Esophagus muscularis mucosa (tissue), 4 donors: ENCODE data around the gene TSGA10. TPM values are rescaled to one million over a fixed set of nuclear protein-coding genes. Genes with fewer than 3 reads are reported as not detected.

Source experiments
- DNase-seq: peaks from one replicate; pipeline ENCODE4 v3.0.0-alpha.2; 2017; ENCODE audit errors: extremely low spot score
- H3K27ac ChIP-seq, 4 donors: fragments of 200-600 bp; sonication (generic); replicated peaks in 1 of 4; 1 replicate in 3 of 4; 2 replicates in 1 of 4; pipeline ENCODE4 v1.5.1; 2016 to 2019; ENCODE audit warnings: mild to moderate bottlenecking in 1 of 4
- H3K27me3 ChIP-seq, 4 donors: fragments of 200-600 bp; sonication (generic); one replicate each; pipeline versions ENCODE4 v1.5.1 to v1.6.0; 2016 to 2019
- H3K36me3 ChIP-seq, 4 donors: fragments of 200-600 bp; sonication (generic); one replicate each; pipeline ENCODE4 v1.5.1; 2016 to 2019
- H3K4me1 ChIP-seq, 4 donors: fragments of 200-600 bp; sonication (generic); one replicate each; pipeline ENCODE4 v1.5.1; 2016 to 2019
- H3K4me3 ChIP-seq, 4 donors: fragments of 200-600 bp; sonication (generic); 1 replicate in 2 of 4; 2 replicates in 2 of 4; pipeline ENCODE4 v1.5.1; 2016 to 2019; ENCODE audit warnings: mild to moderate bottlenecking in 4 of 4, moderate library complexity in 1 of 4
- H3K9me3 ChIP-seq, 4 donors: fragments of 200-600 bp; sonication (generic); 1 replicate in 3 of 4; 2 replicates in 1 of 4; pipeline ENCODE4 v1.5.1; 2016 to 2019
- EP300 ChIP-seq: sonication (generic); formaldehyde crosslinking; IDR thresholded peaks from one replicate; pipeline ENCODE4 v1.6.1; 2017; ENCODE audit warnings: antibody characterized with exemption
- POLR2A ChIP-seq: fragments of 450-650 bp; IDR thresholded peaks from one replicate; pipeline ENCODE4 v1.6.1; 2017; ENCODE audit warnings: antibody characterized with exemption, moderate library complexity, mild to moderate bottlenecking, low read depth
- POLR2AphosphoS5 ChIP-seq, 2 donors: sonication (generic); formaldehyde crosslinking; IDR thresholded peaks; one replicate each; pipeline ENCODE4 v1.6.1; 2017; ENCODE audit warnings: antibody characterized with exemption in 2 of 2
- WGBS: methylation state at CpG from one replicate; pipeline ENCODE4 v1.1.5; 2018; 5-methylcytosine and 5-hydroxymethylcytosine counted together
- intact Hi-C: fragments of 100-400 bp; cut with DNase I; formaldehyde crosslinking; loops from one replicate; pipeline ENCODE4 v1.15.1; 2023
- total RNA-seq, 4 donors: library from RNA; depleted of rRNA; stranded (reverse); fragments of >200 nt; gene quantifications; one replicate each; pipeline versions ENCODE4 v1.1.0 to v1.2.1, GENCODE V29; 2016
- TF ChIP-seq, protein P1 (sequence below), 3 experiments: fragments of 200-600 bp in 2 of 3; fragments of 450-650 bp in 1 of 3; sonication (generic) in 2 of 3; IDR thresholded peaks; one replicate each; pipeline ENCODE4 v1.5.1; 2017 to 2019; ENCODE audit warnings: antibody characterized with exemption in 3 of 3, mild to moderate bottlenecking in 2 of 3, moderate library complexity in 1 of 3

The TSGA10 gene
- total RNA-seq, 4 donors from 2014 or later: 1.1 to 4.4 (median 2.0) TPM

DNA sequence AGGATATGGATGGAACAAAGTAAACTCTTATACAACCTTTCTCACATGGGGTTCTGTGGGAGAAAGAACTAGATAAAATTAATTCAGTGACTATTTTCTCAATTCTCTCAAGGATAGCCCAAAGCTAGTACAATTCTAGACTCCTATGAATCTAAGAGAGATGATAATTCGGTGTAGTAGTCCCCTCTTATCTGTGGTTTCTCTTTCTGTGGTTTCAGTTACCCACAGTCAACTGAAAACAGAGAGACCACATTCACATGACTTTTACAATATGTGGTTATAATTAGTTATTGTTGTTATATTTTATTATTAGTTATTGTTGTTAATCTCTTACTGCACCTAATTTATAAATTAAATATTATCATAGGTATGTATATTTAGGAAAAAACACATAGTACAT, 66.7 kb downstream of the TSGA10 start:
- Histone ChIP-seq H3K4me1 (no peaks in the 10 kb centered on the region), H3K9me3 (peaks cover 0 to 2% (median 0%) of the 10 kb centered on the region in 4 donors), H3K36me3 (no peaks in the 10 kb centered on the region), H3K4me3 (no peak overlapping the region), H3K27ac (no peak overlapping the region), H3K27me3 (no peaks in the 10 kb centered on the region)
- no peak for DNase-seq
- intact Hi-C loops: no loop called here
- TF ChIP-seq POLR2A (no peak), EP300 (no peak), POLR2AphosphoS5 (IDR thresholded peaks at IDR 0.05) (no peak)
- TF ChIP-seq, protein P1, sequence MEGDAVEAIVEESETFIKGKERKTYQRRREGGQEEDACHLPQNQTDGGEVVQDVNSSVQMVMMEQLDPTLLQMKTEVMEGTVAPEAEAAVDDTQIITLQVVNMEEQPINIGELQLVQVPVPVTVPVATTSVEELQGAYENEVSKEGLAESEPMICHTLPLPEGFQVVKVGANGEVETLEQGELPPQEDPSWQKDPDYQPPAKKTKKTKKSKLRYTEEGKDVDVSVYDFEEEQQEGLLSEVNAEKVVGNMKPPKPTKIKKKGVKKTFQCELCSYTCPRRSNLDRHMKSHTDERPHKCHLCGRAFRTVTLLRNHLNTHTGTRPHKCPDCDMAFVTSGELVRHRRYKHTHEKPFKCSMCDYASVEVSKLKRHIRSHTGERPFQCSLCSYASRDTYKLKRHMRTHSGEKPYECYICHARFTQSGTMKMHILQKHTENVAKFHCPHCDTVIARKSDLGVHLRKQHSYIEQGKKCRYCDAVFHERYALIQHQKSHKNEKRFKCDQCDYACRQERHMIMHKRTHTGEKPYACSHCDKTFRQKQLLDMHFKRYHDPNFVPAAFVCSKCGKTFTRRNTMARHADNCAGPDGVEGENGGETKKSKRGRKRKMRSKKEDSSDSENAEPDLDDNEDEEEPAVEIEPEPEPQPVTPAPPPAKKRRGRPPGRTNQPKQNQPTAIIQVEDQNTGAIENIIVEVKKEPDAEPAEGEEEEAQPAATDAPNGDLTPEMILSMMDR (IDR thresholded peaks at IDR 0.05): no peak
- 79% methylated on average over 1 of the region's 1 CpG for WGBS

DNA sequence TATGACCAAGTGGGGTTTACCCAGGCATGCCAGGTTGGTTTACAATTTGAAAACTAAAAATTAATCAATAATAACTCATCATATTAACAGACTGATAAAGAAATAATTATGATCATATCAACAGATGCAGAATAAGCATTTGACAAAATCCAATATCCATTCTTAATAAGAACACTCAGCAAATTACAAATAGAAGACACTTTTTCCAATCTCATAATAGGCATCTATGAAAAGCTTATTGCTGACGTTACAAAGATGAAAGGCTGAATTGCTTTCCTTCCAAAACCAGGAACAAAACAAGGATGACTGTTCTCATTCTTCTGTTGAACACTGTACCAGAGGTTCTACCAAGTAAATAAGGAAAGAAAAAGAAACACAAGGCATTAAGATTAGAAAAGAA, 68.4 kb downstream of the TSGA10 start:
- WGBS: 79% methylated on average over 1 of the region's 1 CpG
- no peak for TF ChIP-seq EP300
- TF ChIP-seq, protein P1 (IDR thresholded peaks at IDR 0.05): no peak
- TF ChIP-seq POLR2A: no peak
- no peak for TF ChIP-seq POLR2AphosphoS5 (IDR thresholded peaks at IDR 0.05)
- H3K4me3 ChIP-seq: no peak overlapping the region
- no peaks in the 10 kb centered on the region for H3K9me3 ChIP-seq
- no peak for DNase-seq
- intact Hi-C loops: no loop called here
- no peaks in the 10 kb centered on the region for H3K36me3 ChIP-seq
- no peaks in the 10 kb centered on the region for H3K4me1 ChIP-seq
- H3K27me3 ChIP-seq: peaks cover 0 to 8% (median 0%) of the 10 kb centered on the region in 4 donors
- no peak overlapping the region for H3K27ac ChIP-seq

DNA sequence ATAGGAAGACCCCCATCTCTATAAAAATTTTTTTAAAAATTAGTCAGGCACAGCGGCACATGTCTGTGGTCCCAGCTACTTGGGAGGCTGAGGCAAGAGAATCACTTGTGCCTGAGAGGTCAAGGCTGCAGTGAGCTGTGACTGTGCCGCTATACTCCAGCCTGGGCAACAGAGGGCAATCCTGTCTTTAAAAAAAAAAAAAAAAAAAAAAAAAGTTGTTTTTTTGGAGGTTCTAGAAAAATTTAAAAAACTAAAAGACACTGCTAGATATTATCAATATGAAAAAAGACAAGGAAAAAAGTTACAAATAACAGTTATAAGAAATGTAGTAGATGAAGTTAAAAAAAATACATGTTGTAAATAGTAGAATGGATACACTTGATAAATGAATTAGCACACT, 69.3 kb downstream of the TSGA10 start:
- 90% methylated on average over 2 of the region's 2 CpGs for WGBS
- intact Hi-C loops: no loop called here

DNA sequence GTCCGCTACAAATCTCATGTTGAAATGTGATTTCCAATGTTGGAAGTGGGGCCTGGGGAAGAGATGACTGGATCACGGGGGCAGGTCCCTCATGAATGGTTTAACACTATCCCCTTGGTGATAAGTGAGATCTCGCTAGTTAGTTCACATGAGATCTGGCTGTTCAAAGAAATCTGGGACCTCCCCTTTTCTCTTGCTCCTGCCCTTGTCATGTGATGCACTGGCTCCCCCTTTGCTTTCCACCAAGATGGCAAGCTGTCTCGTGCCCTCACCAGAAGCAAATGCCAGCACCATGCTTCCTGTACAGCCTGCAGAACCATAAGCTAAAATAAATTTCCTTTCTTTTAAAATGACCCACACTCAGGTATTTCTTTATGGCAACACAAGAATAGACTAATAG, 70.5 kb downstream of the TSGA10 start:
- 80% methylated on average over 4 of the region's 4 CpGs for WGBS
- Histone ChIP-seq H3K36me3 (no peaks in the 10 kb centered on the region), H3K27ac (no peak overlapping the region), H3K4me1 (no peaks in the 10 kb centered on the region), H3K9me3 (no peaks in the 10 kb centered on the region), H3K27me3 (peaks cover 0 to 8% (median 0%) of the 10 kb centered on the region in 4 donors), H3K4me3 (no peak overlapping the region)
- DNase-seq: no peak
- intact Hi-C loops: no loop called here
- no peak for TF ChIP-seq POLR2AphosphoS5 (IDR thresholded peaks at IDR 0.05)
- TF ChIP-seq, protein P1 (IDR thresholded peaks at IDR 0.05): no peak
- no peak for TF ChIP-seq POLR2A
- TF ChIP-seq EP300: no peak

More for the DNA sequence above, 69.3 kb downstream of the TSGA10 start:
- Histone ChIP-seq H3K27me3 (peaks cover 0 to 8% (median 0%) of the 10 kb centered on the region in 4 donors), H3K4me3 (no peak overlapping the region), H3K9me3 (no peaks in the 10 kb centered on the region), H3K27ac (no peak overlapping the region), H3K36me3 (no peaks in the 10 kb centered on the region), H3K4me1 (no peaks in the 10 kb centered on the region)
- DNase-seq: no peak
- no peak for TF ChIP-seq POLR2AphosphoS5 (IDR thresholded peaks at IDR 0.05)
- TF ChIP-seq, protein P1 (IDR thresholded peaks at IDR 0.05): peak in 1 of 3 experiments; percentile 15

DNA sequence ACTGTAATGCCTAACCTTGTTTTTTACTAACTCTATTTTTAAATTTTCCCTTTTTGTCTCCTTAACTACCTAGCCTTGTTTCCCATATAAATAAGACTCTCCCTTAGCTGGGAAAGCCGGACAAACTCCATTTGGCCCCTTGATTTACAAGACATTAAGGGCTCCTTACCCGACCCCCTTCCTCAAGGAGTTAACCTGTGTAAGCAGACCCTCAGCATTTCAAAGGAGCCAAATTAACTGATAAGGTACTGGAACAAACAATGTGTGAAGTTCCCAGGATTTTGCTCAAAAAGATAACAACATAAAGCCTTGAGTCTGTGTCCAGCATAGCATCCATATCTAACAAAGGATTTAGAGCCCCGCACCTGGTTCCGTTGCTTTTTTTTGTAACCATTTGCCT, 72.9 kb downstream of the TSGA10 start:
- TF ChIP-seq, protein P1 (IDR thresholded peaks at IDR 0.05): no peak
- TF ChIP-seq EP300 (no peak), POLR2A (no peak), POLR2AphosphoS5 (IDR thresholded peaks at IDR 0.05) (no peak)
- 43% methylated on average over 4 of the region's 4 CpGs for WGBS
- no peak for DNase-seq
- intact Hi-C loops: no loop called here
- Histone ChIP-seq H3K27ac (no peak overlapping the region), H3K36me3 (no peaks in the 10 kb centered on the region), H3K9me3 (no peaks in the 10 kb centered on the region), H3K4me3 (no peak overlapping the region), H3K4me1 (no peaks in the 10 kb centered on the region), H3K27me3 (peaks cover 0 to 8% (median 0%) of the 10 kb centered on the region in 4 donors)
